ENCODE data around the gene RIN3. TPM values are rescaled to one million over a fixed set of nuclear protein-coding genes. Genes with fewer than 3 reads are reported as not detected.

Gene RIN3
- total RNA-seq, 1 donor, result 7.2 TPM

GRCh38 chr14:92491782-92492181 is 21.8 kb upstream of the RIN3 start:
- TF ChIP-seq CTCF (IDR thresholded peaks at IDR 0.05; ENCODE audit: insufficient read depth, low read length), result no peak

GRCh38 chr14:92492258-92492657 is 21.3 kb upstream of the RIN3 start:
- DNase-seq (ENCODE audit: low read depth), result peak; percentile 31
- H3K4me3 ChIP-seq (ENCODE audit: low read depth, low read length), result no peak overlapping the region
- TF ChIP-seq CTCF (IDR thresholded peaks at IDR 0.05; ENCODE audit: insufficient read depth, low read length), result no peak

More at GRCh38 chr14:92491782-92492181, 21.8 kb upstream of the RIN3 start:
- no peak for DNase-seq (ENCODE audit: low read depth)
- H3K4me3 ChIP-seq (ENCODE audit: low read depth, low read length), result no peak overlapping the region

- TF ChIP-seq CTCF (IDR thresholded peaks at IDR 0.05; ENCODE audit: insufficient read depth, low read length), result no peak
- H3K4me3 ChIP-seq (ENCODE audit: low read depth, low read length), result no peak overlapping the region
- DNase-seq (ENCODE audit: low read depth), result no peak
Observed at GRCh38 chr14:92493024-92493423, 20.6 kb upstream of the RIN3 start.

DNA sequence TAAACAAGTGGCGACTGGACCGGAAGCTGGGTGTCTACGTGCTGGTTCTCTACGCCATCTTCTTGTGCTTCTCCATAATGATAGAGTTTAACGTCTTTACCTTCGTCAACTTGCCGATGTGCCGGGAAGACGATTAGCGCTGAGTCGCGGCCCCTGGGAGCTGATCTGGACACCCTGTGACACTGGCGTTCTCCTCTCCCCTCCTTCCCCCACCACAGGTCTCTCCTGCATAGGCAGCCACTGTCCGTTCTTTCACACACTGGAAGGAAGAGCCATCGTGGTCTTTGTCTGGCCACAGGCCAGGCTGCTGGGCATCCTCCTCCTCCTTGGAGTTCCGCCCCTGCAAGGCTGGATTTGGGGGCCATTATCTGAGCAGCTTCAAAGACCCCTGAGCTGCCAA is 20.1 kb upstream of the RIN3 start:
- no peak for TF ChIP-seq CTCF (IDR thresholded peaks at IDR 0.05; ENCODE audit: insufficient read depth, low read length)
- no peak overlapping the region for H3K4me3 ChIP-seq (ENCODE audit: low read depth, low read length)
- no peak for DNase-seq (ENCODE audit: low read depth)

DNA sequence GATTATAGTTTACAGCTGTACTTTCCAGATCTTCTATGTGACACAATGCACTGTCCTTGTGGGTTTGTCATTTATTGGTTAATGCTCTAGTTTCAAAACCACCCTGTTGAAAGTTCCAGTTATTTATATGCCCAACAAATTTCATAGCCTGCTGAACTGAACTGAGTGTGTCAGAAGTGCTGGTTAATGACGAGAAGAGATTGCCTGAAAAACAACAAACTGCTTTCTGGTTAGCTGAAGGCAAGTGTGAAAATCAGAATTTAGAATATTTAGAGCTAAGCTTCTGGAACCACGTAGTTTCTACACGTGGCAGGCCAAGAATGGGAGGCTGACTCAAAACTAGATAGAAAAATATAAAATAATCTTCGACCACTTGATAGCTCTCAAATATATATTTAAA is 19.1 kb upstream of the RIN3 start:
- no peak overlapping the region for H3K4me3 ChIP-seq (ENCODE audit: low read depth, low read length)
- DNase-seq (ENCODE audit: low read depth), result no peak
- TF ChIP-seq CTCF (IDR thresholded peaks at IDR 0.05; ENCODE audit: insufficient read depth, low read length), result no peak

GRCh38 chr14:92495027-92495426 is 18.6 kb upstream of the RIN3 start:
- no peak for DNase-seq (ENCODE audit: low read depth)
- TF ChIP-seq CTCF (IDR thresholded peaks at IDR 0.05; ENCODE audit: insufficient read depth, low read length), result no peak
- H3K4me3 ChIP-seq (ENCODE audit: low read depth, low read length), result no peak overlapping the region

DNA sequence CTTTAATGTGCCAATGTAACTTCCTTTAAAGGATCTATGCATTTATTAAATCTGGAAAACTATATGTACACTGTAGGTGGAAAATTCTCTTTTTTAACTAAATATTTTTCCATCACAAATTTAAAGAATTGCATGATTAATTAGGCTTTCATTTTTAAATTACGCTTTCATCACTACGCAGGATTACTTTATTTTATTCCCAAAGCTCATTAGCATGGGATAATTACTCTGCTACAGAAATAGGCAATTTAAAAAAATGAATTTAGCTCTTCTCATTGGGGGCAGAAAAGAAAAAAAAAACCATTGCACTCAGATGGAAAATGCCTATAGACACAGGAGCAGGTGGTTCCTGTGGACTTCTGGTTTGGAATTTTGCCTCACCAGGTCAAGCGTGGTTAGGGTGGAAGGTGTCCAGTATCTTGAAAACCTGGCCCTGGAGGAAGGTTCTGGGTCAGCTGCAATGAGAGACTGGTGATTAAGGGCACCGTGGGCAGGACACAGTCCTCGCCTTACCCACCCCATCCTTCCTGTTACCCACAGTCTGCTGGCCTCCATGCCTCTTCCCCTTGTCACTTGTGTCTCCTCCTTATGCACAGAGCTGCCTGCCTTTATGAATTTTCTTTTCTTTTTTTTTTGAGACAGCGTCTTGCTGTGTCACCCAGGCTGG is 17.3 kb upstream of the RIN3 start:
- TF ChIP-seq CTCF (IDR thresholded peaks at IDR 0.05; ENCODE audit: insufficient read depth, low read length), result no peak
- no peak overlapping the region for H3K4me3 ChIP-seq (ENCODE audit: low read depth, low read length)
- no peak for DNase-seq (ENCODE audit: low read depth)
